Measurements from ENCODE around the gene MEIS2. TPM values are rescaled to one million over a fixed set of nuclear protein-coding genes. Genes with fewer than 3 reads are reported as not detected.

MEIS2 gene
- total RNA-seq, 1 donor from 2014 or later: 58.5 TPM

DNA sequence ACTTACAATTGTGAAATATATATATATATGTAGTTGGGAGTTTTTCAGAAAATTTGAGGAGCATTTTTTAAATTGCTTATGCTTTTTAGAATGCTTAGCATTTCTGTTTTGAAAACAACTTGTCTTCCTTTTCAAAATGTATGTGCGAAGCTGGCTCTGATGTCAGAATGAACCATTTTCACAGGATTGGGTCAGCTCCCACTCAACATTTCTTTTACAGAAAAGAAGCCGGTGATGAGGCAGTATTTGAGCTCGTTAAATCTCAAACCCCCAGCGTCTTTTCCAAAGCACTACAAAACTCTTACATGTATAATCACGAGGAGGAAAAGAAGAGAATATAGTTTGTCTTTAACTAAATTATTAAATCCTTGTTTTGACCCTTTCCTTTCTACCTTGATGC is 225.4 kb downstream of the MEIS2 start:
- H3K9me3 Mint-ChIP-seq: no peaks in the 10 kb centered on the region
- peaks cover 30% of the 10 kb centered on the region for H3K4me1 Mint-ChIP-seq
- no peak overlapping the region for H3K4me3 Mint-ChIP-seq
- peaks cover 11% of the 10 kb centered on the region for H3K36me3 Mint-ChIP-seq (ENCODE audit: low read depth)
- TF ChIP-seq, protein P1, sequence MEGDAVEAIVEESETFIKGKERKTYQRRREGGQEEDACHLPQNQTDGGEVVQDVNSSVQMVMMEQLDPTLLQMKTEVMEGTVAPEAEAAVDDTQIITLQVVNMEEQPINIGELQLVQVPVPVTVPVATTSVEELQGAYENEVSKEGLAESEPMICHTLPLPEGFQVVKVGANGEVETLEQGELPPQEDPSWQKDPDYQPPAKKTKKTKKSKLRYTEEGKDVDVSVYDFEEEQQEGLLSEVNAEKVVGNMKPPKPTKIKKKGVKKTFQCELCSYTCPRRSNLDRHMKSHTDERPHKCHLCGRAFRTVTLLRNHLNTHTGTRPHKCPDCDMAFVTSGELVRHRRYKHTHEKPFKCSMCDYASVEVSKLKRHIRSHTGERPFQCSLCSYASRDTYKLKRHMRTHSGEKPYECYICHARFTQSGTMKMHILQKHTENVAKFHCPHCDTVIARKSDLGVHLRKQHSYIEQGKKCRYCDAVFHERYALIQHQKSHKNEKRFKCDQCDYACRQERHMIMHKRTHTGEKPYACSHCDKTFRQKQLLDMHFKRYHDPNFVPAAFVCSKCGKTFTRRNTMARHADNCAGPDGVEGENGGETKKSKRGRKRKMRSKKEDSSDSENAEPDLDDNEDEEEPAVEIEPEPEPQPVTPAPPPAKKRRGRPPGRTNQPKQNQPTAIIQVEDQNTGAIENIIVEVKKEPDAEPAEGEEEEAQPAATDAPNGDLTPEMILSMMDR (conservative IDR thresholded peaks at IDR 0.05): no peak
- no peak for DNase-seq (ENCODE audit: low read depth, low spot score)
- H3K27ac Mint-ChIP-seq (ENCODE audit: unreplicated experiment): no peak overlapping the region
- H3K27me3 Mint-ChIP-seq (ENCODE audit: low read depth): peaks cover 66% of the 10 kb centered on the region

DNA sequence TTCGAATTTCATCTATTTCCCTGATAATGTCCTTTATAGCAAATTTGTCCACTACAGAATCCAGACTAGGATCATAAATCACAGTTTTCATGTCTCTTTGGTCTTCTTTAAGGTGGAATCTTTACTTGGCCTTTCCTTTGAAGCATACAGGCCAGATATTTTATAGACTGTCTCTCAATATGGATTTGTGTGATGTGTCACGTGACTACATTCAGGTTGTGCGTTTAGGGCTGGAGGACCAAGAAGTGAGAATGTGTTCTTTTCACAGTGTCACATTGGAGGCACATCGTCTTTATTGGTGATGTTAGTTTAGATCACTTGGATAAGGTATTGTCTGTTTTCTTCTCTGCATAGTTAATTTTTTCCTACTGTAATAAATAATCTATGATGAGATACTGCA is 232.9 kb downstream of the MEIS2 start:
- Mint-ChIP-seq H3K27ac (ENCODE audit: unreplicated experiment) (no peak overlapping the region), H3K36me3 (ENCODE audit: low read depth) (peaks cover 5% of the 10 kb centered on the region), H3K4me1 (no peaks in the 10 kb centered on the region), H3K9me3 (no peaks in the 10 kb centered on the region), H3K4me3 (no peak overlapping the region), H3K27me3 (ENCODE audit: low read depth) (peaks cover 3% of the 10 kb centered on the region)
- TF ChIP-seq, protein P1 (conservative IDR thresholded peaks at IDR 0.05): no peak
- DNase-seq (ENCODE audit: low read depth, low spot score): no peak

DNA sequence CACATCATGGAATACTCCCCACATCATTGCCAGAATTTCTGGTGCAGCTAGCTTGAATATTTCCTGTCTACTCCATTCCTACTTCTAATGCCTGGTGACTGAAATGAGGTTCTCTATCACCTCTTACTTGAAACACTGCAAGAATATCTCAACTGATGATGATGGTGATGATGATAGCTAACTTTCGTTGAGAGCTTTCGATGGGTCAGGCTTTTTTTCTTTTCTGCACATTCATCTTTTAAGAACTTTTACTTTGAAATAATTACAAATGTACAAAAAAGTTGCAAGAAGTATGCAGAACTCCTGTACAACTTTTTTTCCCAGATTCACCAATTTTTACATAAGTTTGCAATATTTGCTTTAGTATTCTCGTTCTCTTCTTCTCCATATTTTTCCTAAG is 233.5 kb downstream of the MEIS2 start:
- H3K27me3 Mint-ChIP-seq (ENCODE audit: low read depth): peaks cover 3% of the 10 kb centered on the region
- H3K27ac Mint-ChIP-seq (ENCODE audit: unreplicated experiment): no peak overlapping the region
- H3K36me3 Mint-ChIP-seq (ENCODE audit: low read depth): peaks cover 5% of the 10 kb centered on the region
- no peaks in the 10 kb centered on the region for H3K4me1 Mint-ChIP-seq
- no peak for DNase-seq (ENCODE audit: low read depth, low spot score)
- TF ChIP-seq, protein P1 (conservative IDR thresholded peaks at IDR 0.05): no peak
- no peaks in the 10 kb centered on the region for H3K9me3 Mint-ChIP-seq
- H3K4me3 Mint-ChIP-seq: no peak overlapping the region

DNA sequence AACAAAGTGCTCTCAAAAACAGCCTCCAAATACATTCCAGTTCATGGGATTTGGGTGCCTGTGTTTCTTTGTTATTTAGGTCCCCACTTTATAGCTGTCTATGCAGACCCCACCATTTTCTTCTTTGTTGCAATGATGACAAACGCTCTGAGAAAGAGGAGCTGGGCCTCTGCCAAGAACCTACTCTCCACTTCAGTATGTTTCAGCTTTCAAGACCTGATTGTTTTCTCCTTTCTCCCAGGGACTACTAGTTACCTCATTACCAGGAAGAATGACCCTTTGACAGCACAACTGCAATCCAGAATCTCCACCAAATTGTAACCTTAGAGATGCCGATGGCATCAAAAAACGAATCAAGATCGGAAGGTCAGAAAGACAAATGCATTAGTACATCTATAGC is 236.8 kb downstream of the MEIS2 start:
- no peak for DNase-seq (ENCODE audit: low read depth, low spot score)
- Mint-ChIP-seq H3K27ac (ENCODE audit: unreplicated experiment) (no peak overlapping the region), H3K4me3 (no peak overlapping the region), H3K9me3 (peaks cover 3% of the 10 kb centered on the region), H3K36me3 (ENCODE audit: low read depth) (peaks cover 7% of the 10 kb centered on the region), H3K27me3 (ENCODE audit: low read depth) (peaks cover 3% of the 10 kb centered on the region), H3K4me1 (no peaks in the 10 kb centered on the region)
- TF ChIP-seq, protein P1 (conservative IDR thresholded peaks at IDR 0.05): no peak

DNA sequence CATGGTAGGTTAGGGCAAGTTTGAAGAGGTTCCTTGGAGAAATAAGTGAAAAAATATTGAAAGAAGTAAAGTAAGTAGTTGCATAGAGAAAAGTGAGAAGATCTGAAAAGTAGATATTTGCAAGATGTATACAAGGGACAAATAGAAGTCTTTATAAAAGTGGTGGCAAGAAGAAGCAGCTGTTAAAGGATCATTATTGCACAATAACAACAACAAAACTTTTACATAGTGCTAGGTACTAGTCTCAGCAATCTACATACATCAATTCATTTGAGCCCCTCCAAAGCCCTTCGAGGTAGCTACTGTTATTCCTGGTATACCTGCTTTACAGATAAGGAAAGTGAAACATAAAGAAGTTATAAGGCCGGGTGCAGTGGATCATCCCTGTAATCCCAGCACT is 239.6 kb downstream of the MEIS2 start:
- TF ChIP-seq, protein P1 (conservative IDR thresholded peaks at IDR 0.05): no peak
- no peaks in the 10 kb centered on the region for H3K4me1 Mint-ChIP-seq
- H3K27ac Mint-ChIP-seq (ENCODE audit: unreplicated experiment): no peak overlapping the region
- H3K27me3 Mint-ChIP-seq (ENCODE audit: low read depth): no peaks in the 10 kb centered on the region
- peaks cover 9% of the 10 kb centered on the region for H3K9me3 Mint-ChIP-seq
- no peak for DNase-seq (ENCODE audit: low read depth, low spot score)
- no peak overlapping the region for H3K4me3 Mint-ChIP-seq
- peaks cover 7% of the 10 kb centered on the region for H3K36me3 Mint-ChIP-seq (ENCODE audit: low read depth)

DNA sequence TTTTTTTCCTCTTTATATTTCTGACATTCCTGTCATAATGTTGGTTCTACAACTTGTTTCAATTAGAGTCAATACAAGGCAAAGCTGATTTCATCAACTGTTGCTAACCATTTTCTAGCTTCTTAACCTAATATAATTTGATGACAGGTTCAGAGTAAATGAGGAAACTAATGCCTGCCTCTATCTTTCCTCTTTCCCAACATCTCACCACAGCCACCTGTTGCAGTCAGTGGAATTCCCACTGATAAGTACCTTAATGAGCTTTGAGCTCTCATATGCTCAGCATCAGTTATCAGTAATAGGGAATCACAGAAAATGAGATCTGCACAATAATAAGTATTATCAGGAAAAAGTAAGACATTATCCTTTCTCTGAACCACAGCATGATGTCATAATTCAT is 241.9 kb downstream of the MEIS2 start:
- H3K4me3 Mint-ChIP-seq: no peak overlapping the region
- H3K27me3 Mint-ChIP-seq (ENCODE audit: low read depth): no peaks in the 10 kb centered on the region
- H3K36me3 Mint-ChIP-seq (ENCODE audit: low read depth): peaks cover 5% of the 10 kb centered on the region
- H3K27ac Mint-ChIP-seq (ENCODE audit: unreplicated experiment): no peak overlapping the region
- TF ChIP-seq, protein P1 (conservative IDR thresholded peaks at IDR 0.05): no peak
- no peak for DNase-seq (ENCODE audit: low read depth, low spot score)
- peaks cover 13% of the 10 kb centered on the region for H3K9me3 Mint-ChIP-seq
- no peaks in the 10 kb centered on the region for H3K4me1 Mint-ChIP-seq

Data from neural crest cell (in vitro differentiated cells).